IPS-18a (cell line): ENCODE results near the gene IRF8.
"Not testable (repeated sequence)": the region's sequence is repeated elsewhere in the genome, so short reads cannot be mapped to it uniquely, and the experiment has no call there.

Experiments
- H3K27ac ChIP-seq: one replicate; pipeline ENCODE4 v1.5.1; 2013; ENCODE audit warnings: low read length
- H3K27me3 ChIP-seq: one replicate; pipeline ENCODE4 v1.6.1; 2013; ENCODE audit warnings: mild to moderate bottlenecking, low read length; ENCODE audit not compliant: control insufficient read depth, insufficient read depth
- H3K36me3 ChIP-seq: one replicate; pipeline ENCODE4 v1.6.1; 2013; ENCODE audit warnings: low read depth, low read length; ENCODE audit not compliant: control insufficient read depth
- H3K4me1 ChIP-seq: one replicate; pipeline ENCODE4 v1.6.1; 2013; ENCODE audit warnings: low read depth, low read length; ENCODE audit not compliant: control insufficient read depth
- H3K4me3 ChIP-seq: one replicate; pipeline ENCODE4 v1.5.1; 2013; ENCODE audit warnings: low read length
- H3K9ac ChIP-seq: one replicate; pipeline ENCODE4 v1.6.1; 2013; ENCODE audit warnings: mild to moderate bottlenecking, low read length, moderate library complexity
- H3K9me3 ChIP-seq: one replicate; pipeline ENCODE4 v1.6.1; 2013; ENCODE audit warnings: low read depth, low read length; ENCODE audit not compliant: control insufficient read depth

Gene IRF8

GRCh38 chr16:85898521-85899442 lies at the start of gene IRF8:
Gene IRF8, plus strand, starts transcription at chr16:85899162. Its CDS starts 3,854 bp downstream, at chr16:85903016.
- no peaks in the 10 kb centered on the region for H3K36me3 ChIP-seq
- H3K9ac ChIP-seq = no peak within 1 kb of the TSS
- no peaks in the 10 kb centered on the region for H3K9me3 ChIP-seq
- no peak within 1 kb of the TSS for H3K27ac ChIP-seq
- peaks cover 3% of the 10 kb centered on the region for H3K4me1 ChIP-seq
- H3K4me3 ChIP-seq = peak within 1 kb of the TSS; percentile 58
- peaks cover 68% of the 10 kb centered on the region for H3K27me3 ChIP-seq

GRCh38 chr16:85849388-85849787 lies 49.6 kb upstream of the IRF8 start:
- no peaks in the 10 kb centered on the region for H3K36me3 ChIP-seq
- H3K9ac ChIP-seq = no peak overlapping the region
- no peaks in the 10 kb centered on the region for H3K9me3 ChIP-seq
- no peaks in the 10 kb centered on the region for H3K4me1 ChIP-seq
- no peak overlapping the region for H3K27ac ChIP-seq
- no peaks in the 10 kb centered on the region for H3K27me3 ChIP-seq
- H3K4me3 ChIP-seq = no peak overlapping the region

GRCh38 chr16:85850344-85850880 lies 48.5 kb upstream of the IRF8 start:
- Histone ChIP-seq H3K27ac (no peak overlapping the region), H3K36me3 (no peaks in the 10 kb centered on the region), H3K9me3 (no peaks in the 10 kb centered on the region), H3K9ac (no peak overlapping the region), H3K27me3 (no peaks in the 10 kb centered on the region), H3K4me1 (no peaks in the 10 kb centered on the region), H3K4me3 (no peak overlapping the region)

- no peaks in the 10 kb centered on the region for H3K27me3 ChIP-seq
- no peak overlapping the region for H3K4me3 ChIP-seq
- H3K9ac ChIP-seq = no peak overlapping the region
- H3K4me1 ChIP-seq = no peaks in the 10 kb centered on the region
- no peaks in the 10 kb centered on the region for H3K36me3 ChIP-seq
- H3K9me3 ChIP-seq = no peaks in the 10 kb centered on the region
- H3K27ac ChIP-seq = no peak overlapping the region
Measured at GRCh38 chr16:85851034-85851785, 47.8 kb upstream of the IRF8 start.

GRCh38 chr16:85853547-85854545 lies 45.1 kb upstream of the IRF8 start:
- no peaks in the 10 kb centered on the region for H3K36me3 ChIP-seq
- H3K4me3 ChIP-seq = no peak overlapping the region
- H3K27me3 ChIP-seq = no peaks in the 10 kb centered on the region
- no peaks in the 10 kb centered on the region for H3K9me3 ChIP-seq
- no peaks in the 10 kb centered on the region for H3K4me1 ChIP-seq
- no peak overlapping the region for H3K27ac ChIP-seq
- H3K9ac ChIP-seq = no peak overlapping the region

GRCh38 chr16:85854935-85855334 lies 44.0 kb upstream of the IRF8 start:
- Histone ChIP-seq H3K36me3 (no peaks in the 10 kb centered on the region), H3K4me3 (no peak overlapping the region), H3K9ac (no peak overlapping the region), H3K4me1 (no peaks in the 10 kb centered on the region), H3K9me3 (no peaks in the 10 kb centered on the region), H3K27ac (no peak overlapping the region), H3K27me3 (no peaks in the 10 kb centered on the region)

GRCh38 chr16:85856079-85856478 lies 42.9 kb upstream of the IRF8 start:
- Histone ChIP-seq H3K27me3 (no peaks in the 10 kb centered on the region), H3K36me3 (no peaks in the 10 kb centered on the region), H3K4me3 (no peak overlapping the region), H3K9me3 (no peaks in the 10 kb centered on the region), H3K9ac (no peak overlapping the region), H3K27ac (no peak overlapping the region), H3K4me1 (no peaks in the 10 kb centered on the region)

GRCh38 chr16:85856585-85856984 lies 42.4 kb upstream of the IRF8 start:
- Histone ChIP-seq H3K36me3 (no peaks in the 10 kb centered on the region), H3K9ac (no peak overlapping the region), H3K27ac (no peak overlapping the region), H3K4me1 (no peaks in the 10 kb centered on the region), H3K27me3 (no peaks in the 10 kb centered on the region), H3K4me3 (no peak overlapping the region), H3K9me3 (no peaks in the 10 kb centered on the region)

GRCh38 chr16:85857406-85857805 lies 41.6 kb upstream of the IRF8 start:
- no peaks in the 10 kb centered on the region for H3K36me3 ChIP-seq

GRCh38 chr16:85858571-85858970 lies 40.4 kb upstream of the IRF8 start:
- H3K9me3 ChIP-seq, H3K4me1 ChIP-seq, H3K36me3 ChIP-seq, H3K4me3 ChIP-seq, H3K9ac ChIP-seq, H3K27me3 ChIP-seq, H3K27ac ChIP-seq: not testable (repeated sequence)

More at GRCh38 chr16:85857406-85857805, 41.6 kb upstream of the IRF8 start:
- Histone ChIP-seq H3K9ac (no peak overlapping the region), H3K9me3 (no peaks in the 10 kb centered on the region), H3K4me3 (no peak overlapping the region), H3K27ac (no peak overlapping the region), H3K4me1 (no peaks in the 10 kb centered on the region), H3K27me3 (no peaks in the 10 kb centered on the region)
